ENCODE data around the gene CDHR4.

DNA sequence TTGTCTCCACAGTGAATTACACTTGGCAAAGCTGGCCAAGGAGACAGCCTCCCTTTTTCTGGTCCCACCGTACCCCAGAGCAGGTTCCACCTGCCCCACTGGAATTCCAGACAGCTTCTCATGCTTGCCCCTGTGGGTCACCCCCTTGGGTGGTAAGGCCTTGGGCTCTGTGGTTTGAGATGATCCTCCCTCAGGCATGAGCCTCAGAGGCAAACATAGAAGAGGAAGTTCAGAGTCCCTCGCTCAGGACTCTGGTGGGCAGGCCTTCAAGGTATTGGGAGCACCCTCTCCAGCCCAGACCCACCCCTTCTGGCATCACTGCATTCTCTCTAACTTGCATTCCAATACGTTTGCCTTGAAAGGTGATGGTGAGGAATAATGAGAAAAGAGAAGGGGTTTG is 31.7 kb upstream of the CDHR4 start:
- TF ChIP-seq, protein P1, sequence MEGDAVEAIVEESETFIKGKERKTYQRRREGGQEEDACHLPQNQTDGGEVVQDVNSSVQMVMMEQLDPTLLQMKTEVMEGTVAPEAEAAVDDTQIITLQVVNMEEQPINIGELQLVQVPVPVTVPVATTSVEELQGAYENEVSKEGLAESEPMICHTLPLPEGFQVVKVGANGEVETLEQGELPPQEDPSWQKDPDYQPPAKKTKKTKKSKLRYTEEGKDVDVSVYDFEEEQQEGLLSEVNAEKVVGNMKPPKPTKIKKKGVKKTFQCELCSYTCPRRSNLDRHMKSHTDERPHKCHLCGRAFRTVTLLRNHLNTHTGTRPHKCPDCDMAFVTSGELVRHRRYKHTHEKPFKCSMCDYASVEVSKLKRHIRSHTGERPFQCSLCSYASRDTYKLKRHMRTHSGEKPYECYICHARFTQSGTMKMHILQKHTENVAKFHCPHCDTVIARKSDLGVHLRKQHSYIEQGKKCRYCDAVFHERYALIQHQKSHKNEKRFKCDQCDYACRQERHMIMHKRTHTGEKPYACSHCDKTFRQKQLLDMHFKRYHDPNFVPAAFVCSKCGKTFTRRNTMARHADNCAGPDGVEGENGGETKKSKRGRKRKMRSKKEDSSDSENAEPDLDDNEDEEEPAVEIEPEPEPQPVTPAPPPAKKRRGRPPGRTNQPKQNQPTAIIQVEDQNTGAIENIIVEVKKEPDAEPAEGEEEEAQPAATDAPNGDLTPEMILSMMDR (IDR thresholded peaks at IDR 0.05): no peak
- no peak for TF ChIP-seq EZH2 (IDR thresholded peaks at IDR 0.05; ENCODE audit: borderline replicate concordance, insufficient read depth, low read depth, low read length, poor library complexity, severe bottlenecking)

Data from B cell (primary cell).